GM19025 (cell line): ENCODE results near the gene GPR173.

ENCODE experiments used
- ATAC-seq: cut with Tn5 transposase; IDR thresholded peaks from one replicate; pipeline ENCODE4 v1.9.1; 2021; ENCODE audit warnings: mild to moderate bottlenecking, low read depth, moderate library complexity; ENCODE audit not compliant: unreplicated experiment

The GPR173 gene

DNA sequence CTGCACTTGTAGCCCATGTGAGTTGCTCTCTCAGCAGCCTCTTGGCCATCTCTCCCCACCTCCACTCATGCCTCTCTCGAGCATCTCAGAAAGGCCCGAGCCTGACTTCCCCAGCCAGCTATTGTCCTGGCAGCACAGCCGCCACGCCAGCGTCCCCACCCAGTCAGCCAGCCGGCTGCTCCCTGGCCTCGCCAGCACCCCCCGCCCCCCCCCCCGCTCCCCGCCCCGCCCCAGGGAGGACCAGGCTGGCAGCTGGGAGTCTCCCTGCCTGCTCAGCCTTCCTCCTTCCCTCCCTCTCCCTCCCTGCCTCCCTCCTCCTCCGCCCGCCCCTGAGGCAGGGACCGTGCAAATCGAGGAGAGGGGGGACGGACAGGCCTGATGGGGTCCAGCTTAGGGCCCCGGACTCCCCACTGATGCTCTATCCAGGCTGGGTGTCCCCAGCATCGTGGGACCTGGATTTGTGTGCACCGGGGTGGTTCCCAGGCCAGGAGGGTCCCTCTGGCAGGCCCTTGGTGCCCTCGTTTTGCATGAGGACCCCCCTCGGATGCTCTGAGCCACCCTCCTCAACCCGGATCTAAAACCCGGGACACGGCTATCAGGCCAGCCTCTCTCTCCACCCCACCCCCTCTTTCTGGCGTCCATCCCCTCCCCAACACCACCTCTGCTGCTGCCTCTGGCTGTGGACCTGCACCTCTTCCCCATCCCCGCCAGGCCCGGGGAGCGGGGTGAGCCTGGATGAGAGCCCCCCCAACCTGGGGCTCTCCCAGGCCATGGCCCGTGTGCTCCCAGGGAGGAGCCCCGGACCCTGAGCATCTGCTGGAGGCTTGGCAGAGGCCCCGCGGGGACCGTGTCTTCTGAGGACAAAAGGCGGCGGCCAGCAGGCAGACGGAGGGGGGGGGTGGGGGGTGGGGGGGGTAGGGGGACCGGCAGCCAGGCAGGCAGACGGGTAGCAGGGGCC, at the start of gene GPR173:
Gene GPR173 (plus strand): TSS at position 621 of the 958 bp plus-strand sequence. CDS start 27,833 bp downstream, outside the sequence.
- no peak for ATAC-seq

DNA sequence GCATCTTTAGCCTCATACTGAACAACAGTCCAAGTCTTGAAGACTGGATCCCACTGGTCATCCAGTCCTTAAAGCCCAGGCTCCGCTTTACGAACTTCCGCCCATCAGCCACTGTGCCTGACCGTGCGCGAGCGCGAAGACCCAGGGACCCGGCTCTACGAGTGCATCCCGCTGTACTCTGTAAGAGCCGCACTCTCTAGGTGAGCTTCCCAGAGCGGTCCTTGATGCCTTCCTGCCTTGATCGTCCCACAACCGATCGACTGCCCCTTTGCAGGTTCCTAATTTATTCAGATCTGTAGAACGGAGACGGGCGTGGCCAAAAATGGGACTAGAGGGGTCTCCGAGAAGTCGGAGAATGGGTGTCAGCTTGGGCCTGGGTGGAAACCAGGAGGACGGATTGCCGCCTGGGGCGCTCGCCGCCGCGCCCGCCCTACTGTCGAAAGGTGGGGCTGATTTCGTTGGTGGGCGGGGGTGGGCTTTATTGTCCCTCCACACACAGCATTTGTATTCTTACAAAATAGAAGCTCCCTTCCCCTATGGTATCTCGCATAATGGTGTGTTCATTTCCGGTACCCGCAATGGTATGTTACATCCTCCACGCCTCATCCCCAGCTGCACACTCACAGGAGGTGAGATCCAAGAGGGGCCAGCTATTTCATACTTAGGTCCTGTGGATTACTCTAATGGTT, 48.0 kb upstream of the GPR173 start:
- ATAC-seq: no peak

DNA sequence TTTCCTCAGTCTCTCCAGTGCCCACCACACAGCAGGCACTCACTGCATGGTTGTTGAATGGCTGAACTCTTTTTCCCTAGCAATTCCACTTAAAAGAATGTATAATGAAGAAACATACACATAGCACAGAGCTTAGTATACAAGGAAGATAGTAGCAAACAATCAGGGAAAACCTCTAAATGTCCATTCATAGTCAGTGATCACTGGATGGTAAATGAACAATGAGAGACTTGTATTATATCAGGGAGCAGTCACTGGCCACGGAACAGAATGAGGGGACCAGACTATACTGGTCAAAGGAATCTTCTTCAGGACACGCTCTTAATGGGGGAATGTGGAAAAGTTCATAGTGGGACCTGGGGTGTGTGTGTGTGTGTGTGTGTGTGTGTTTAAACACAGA, 46.6 kb upstream of the GPR173 start:
- no peak for ATAC-seq

- ATAC-seq: no peak
Measured at GRCh38 chrX:53003111-53003510, 45.5 kb upstream of the GPR173 start.

GRCh38 chrX:53004038-53004437, 44.6 kb upstream of the GPR173 start:
- no peak for ATAC-seq

- ATAC-seq: no peak
Measured at GRCh38 chrX:53004811-53005210, 43.8 kb upstream of the GPR173 start.

GRCh38 chrX:53005327-53005726, 43.3 kb upstream of the GPR173 start:
- ATAC-seq: no peak

DNA sequence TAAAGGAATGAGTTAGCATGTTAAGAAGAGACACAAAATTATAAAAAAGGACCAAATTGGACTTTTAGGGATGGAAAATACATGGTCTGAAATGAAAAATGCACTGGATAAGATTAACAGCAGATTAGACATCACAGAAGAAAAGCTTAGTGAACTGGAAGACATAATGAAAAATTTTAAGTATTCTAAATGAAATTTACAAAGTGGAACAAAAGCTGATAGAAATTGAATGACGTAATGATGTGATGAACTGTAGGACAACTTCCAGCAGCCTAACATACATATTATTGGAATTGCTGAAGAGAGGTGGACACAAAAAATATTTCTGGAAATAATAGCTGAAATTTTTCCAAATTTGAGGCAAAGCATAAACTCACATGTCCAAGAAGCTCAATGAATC, 39.6 kb upstream of the GPR173 start:
- no peak for ATAC-seq

DNA sequence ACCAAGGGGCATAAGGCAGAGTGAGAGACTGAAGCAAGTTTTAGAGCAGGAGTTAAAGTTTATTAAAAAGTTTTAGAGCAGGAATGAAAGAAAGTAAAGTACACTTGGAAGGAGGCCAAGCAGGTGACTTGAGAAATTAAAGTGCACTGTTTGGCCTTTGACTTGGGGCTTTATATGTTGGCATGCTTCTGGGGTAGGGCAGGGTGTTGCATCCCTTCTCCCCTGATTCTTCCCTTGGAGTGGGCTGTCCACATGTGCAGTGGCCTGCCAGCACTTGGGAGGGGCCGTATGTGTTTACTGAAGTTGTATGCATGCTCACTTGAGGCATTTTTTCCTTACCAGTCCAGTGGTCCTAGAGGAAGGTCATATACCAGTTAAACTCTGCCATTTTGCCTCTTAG, 35.3 kb upstream of the GPR173 start:
- no peak for ATAC-seq

DNA sequence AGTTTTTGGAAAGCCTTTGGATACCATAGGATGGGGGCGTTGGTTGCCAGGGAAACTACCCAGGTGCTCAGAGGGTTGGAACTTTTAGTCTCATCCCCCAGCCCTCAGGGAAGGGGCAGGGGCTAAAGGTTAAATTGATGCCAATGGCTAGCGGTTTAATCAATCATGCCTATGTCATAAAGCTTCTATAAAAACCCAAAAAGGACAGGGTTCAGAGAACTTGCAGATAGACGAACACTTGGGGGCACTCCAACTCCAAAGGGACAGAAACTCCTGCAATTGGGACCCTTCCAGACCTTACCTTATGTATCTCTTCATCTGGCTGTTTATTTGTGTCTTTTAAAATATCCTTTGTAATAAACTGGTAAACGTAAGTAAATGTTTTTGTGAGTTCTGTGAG, 30.0 kb upstream of the GPR173 start:
- ATAC-seq: no peak

GRCh38 chrX:53022381-53022780, 26.2 kb upstream of the GPR173 start:
- ATAC-seq: no peak

DNA sequence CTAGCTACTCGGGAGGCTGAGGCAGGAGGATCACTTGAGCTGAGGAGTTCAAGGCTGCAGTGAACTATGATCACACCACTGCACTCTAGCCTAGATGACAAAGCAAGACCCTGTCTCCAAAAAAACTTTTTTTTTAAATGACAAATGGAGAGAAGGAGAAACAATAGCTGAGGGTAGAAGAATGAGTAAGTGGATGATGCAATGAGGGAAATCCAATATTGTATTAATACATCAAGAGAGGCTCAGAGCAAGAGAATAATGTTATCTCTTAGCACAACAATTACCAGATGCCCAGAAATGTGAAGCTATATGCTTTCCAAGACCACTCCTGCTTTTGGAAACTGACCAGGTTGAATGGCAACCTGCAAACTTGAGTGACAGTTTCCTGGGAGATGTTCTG, 19.9 kb upstream of the GPR173 start:
- no peak for ATAC-seq

DNA sequence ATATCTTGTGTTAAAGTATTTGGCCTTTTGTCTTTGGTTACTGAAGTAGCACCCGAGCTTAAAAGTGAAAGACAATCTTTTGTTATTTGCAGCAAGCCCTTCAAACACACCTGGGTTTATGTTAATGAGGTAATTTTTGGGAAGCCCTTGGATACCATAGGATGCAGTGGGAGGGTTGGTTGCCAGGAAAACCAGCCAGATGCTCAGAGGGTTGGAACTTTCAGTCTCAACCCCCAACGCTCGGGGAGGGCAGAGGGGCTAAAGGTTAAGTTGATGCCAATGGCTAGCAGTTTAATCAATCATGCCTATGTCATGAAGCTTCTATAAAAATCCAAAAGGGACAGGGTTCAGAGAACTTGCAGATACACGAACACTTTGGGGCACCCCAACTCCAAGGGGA, 17.2 kb upstream of the GPR173 start:
- no peak for ATAC-seq

- no peak for ATAC-seq
Measured at GRCh38 chrX:53036149-53036548, 12.4 kb upstream of the GPR173 start.

- no peak for ATAC-seq
Measured at GRCh38 chrX:53039236-53039635, 9.4 kb upstream of the GPR173 start.

DNA sequence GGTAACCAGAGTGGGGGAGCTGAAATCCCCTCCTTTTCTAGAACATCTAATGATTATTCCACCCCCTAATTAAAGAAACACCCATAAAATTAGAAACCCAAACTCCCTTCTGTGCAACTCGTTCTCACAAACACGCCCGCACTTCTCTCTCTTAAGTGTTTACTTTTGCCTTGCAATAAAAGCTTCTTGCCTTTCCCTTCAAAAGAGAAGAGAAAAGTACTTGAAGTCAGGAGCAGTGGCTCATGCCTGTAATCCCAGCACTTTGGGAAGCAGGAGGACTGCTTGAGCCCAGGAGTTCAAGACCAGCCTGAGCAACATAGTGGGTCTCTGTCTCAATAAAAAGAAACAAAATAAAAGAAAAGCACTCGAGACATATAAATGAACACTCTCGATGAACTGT, 3.6 kb upstream of the GPR173 start:
- no peak for ATAC-seq

DNA sequence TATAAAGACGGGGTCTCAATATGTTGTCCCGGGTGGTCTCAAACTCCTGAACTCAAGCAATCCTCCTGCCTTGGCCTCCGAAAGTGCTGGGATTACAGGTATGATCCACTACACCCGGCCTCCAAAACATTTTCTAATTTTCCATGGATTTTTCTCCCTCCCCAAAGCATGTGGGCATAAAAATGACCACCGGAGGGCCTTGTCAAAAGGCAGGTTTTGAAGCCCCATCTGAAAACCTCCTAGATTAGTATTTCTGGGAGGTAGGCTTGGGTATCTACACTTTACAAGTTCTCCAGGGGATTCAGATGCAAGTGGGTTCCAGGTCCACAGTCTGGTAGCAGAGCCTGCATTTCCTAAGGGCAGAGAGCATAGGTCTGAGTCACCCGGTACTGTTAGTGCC, 1.4 kb upstream of the GPR173 start:
- ATAC-seq: no peak

GRCh38 chrX:53049127-53049517, 533 bp downstream of the GPR173 start:
- ATAC-seq: no peak

GRCh38 chrX:53050841-53051240, 2.3 kb downstream of the GPR173 start:
- no peak for ATAC-seq

- ATAC-seq: no peak
Measured at GRCh38 chrX:53055244-53055849, 6.8 kb downstream of the GPR173 start.

DNA sequence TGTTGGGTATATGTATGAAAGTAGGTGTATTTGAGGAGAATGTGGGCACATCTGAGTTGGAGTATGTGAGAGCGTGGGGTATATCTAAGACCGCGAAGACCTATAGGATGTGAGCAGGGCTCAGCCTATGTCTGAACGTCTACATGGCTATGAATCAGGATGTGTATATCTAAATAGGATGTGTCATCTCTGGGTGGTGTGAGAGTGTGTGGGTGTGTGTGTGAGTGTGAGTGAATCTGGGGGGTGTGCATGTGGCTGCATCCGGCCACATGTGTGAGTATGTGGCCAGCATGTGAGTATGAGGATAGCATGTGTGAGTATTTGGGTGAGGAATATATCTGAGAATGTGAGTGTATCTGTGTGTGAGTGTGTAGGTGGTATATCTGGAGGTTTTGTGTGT, 7.7 kb downstream of the GPR173 start:
- ATAC-seq: no peak
